Left ventricle myocardium inferior (tissue), 1 donor: ENCODE data around the gene FYB1. TPM values are rescaled to one million over a fixed set of nuclear protein-coding genes. Genes with fewer than 3 reads are reported as not detected.

Source experiments
- DNase-seq: peaks from one replicate; pipeline ENCODE4 v3.0.0-alpha.2; 2020
- H3K27ac ChIP-seq: fragments of 200-600 bp; replicated peaks from 2 replicates; pipeline ENCODE4 v1.8.0; 2021
- H3K27me3 ChIP-seq: fragments of 200-600 bp; 2 replicates; pipeline ENCODE4 v1.8.0; 2021; ENCODE audit warnings: low read depth
- H3K36me3 ChIP-seq: fragments of 200-600 bp; 2 replicates; pipeline ENCODE4 v1.8.0; 2021
- H3K4me1 ChIP-seq: fragments of 200-600 bp; 2 replicates; pipeline ENCODE4 v1.8.0; 2021
- H3K4me3 ChIP-seq: fragments of 200-600 bp; 2 replicates; pipeline ENCODE4 v1.8.0; 2021; ENCODE audit warnings: mild to moderate bottlenecking, moderate library complexity
- H3K9me3 ChIP-seq: fragments of 200-600 bp; replicated peaks from 2 replicates; pipeline ENCODE4 v1.8.0; 2021
- intact Hi-C: fragments of 100-400 bp; cut with micrococcal nuclease; formaldehyde crosslinking; loops from one replicate; pipeline ENCODE4 v1.11.0; 2022
- total RNA-seq: library from RNA; stranded (reverse); fragmentation: NEBNext Ultra II Directional; extraction: Animal tissue kit (Norgen Biotek cat#: 25700); gene quantifications from one replicate; pipeline ENCODE4 v1.2.1, GENCODE V29; 2021
- TF ChIP-seq, protein P1 (sequence below): fragments of 200-600 bp; IDR thresholded peaks from 2 replicates; pipeline ENCODE4 v1.8.0; 2021; ENCODE audit warnings: antibody characterized with exemption, mild to moderate bottlenecking, borderline replicate concordance
- donor health status: DM: no; HTN: yes; CAD: no; lungs with severe emphysema.

The FYB1 gene
- total RNA-seq, 1 donor from 2014 or later: 4.9 TPM

GRCh38 chr5:39158127-39158593, 61.2 kb downstream of the FYB1 start:
- Histone ChIP-seq H3K36me3 (no peaks in the 10 kb centered on the region), H3K27me3 (no peaks in the 10 kb centered on the region), H3K9me3 (no peaks in the 10 kb centered on the region), H3K4me3 (no peak overlapping the region), H3K27ac (no peak overlapping the region), H3K4me1 (peaks cover 8% of the 10 kb centered on the region)
- TF ChIP-seq, protein P1, sequence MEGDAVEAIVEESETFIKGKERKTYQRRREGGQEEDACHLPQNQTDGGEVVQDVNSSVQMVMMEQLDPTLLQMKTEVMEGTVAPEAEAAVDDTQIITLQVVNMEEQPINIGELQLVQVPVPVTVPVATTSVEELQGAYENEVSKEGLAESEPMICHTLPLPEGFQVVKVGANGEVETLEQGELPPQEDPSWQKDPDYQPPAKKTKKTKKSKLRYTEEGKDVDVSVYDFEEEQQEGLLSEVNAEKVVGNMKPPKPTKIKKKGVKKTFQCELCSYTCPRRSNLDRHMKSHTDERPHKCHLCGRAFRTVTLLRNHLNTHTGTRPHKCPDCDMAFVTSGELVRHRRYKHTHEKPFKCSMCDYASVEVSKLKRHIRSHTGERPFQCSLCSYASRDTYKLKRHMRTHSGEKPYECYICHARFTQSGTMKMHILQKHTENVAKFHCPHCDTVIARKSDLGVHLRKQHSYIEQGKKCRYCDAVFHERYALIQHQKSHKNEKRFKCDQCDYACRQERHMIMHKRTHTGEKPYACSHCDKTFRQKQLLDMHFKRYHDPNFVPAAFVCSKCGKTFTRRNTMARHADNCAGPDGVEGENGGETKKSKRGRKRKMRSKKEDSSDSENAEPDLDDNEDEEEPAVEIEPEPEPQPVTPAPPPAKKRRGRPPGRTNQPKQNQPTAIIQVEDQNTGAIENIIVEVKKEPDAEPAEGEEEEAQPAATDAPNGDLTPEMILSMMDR: no peak
- intact Hi-C loops: no loop called here
- peak; percentile 23 for DNase-seq

- TF ChIP-seq, protein P1: no peak
- DNase-seq: no peak
- intact Hi-C loops: no loop called here
- peaks cover 8% of the 10 kb centered on the region for H3K4me1 ChIP-seq
- no peaks in the 10 kb centered on the region for H3K36me3 ChIP-seq
- no peaks in the 10 kb centered on the region for H3K9me3 ChIP-seq
- H3K27ac ChIP-seq: no peak overlapping the region
- H3K27me3 ChIP-seq: no peaks in the 10 kb centered on the region
- no peak overlapping the region for H3K4me3 ChIP-seq
Observed at GRCh38 chr5:39157701-39158100, 61.7 kb downstream of the FYB1 start.

- no peak for DNase-seq
- intact Hi-C loops: no loop called here
- Histone ChIP-seq H3K27ac (no peak overlapping the region), H3K36me3 (no peaks in the 10 kb centered on the region), H3K9me3 (no peaks in the 10 kb centered on the region), H3K27me3 (no peaks in the 10 kb centered on the region), H3K4me3 (no peak overlapping the region), H3K4me1 (peaks cover 5% of the 10 kb centered on the region)
- TF ChIP-seq, protein P1: no peak
Observed at GRCh38 chr5:39156082-39156481, 63.3 kb downstream of the FYB1 start.

DNA sequence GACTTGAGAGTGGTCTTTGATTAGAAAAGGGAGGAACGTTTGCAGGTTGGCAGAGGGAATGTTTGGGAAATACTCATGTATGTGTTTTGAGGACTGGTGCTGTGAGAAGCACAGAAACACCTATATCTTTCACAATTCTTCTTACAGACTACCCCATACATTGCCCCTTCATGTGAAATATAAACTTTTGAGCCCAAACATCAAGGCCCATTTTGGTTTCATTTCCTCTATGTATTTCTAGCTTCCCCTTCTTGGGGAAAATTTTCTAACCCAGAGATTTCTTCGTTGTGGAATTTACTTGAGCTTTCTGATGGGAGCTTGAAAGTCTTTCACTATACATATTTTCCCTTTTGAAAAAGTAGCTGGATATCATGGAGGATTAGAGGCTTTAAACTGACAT, 67.6 kb downstream of the FYB1 start:
- Histone ChIP-seq H3K27me3 (no peaks in the 10 kb centered on the region), H3K9me3 (no peaks in the 10 kb centered on the region), H3K4me1 (peaks cover 8% of the 10 kb centered on the region), H3K36me3 (no peaks in the 10 kb centered on the region), H3K4me3 (no peak overlapping the region), H3K27ac (no peak overlapping the region)
- TF ChIP-seq, protein P1: no peak
- DNase-seq: no peak
- intact Hi-C loops: no loop called here

- peaks cover 8% of the 10 kb centered on the region for H3K4me1 ChIP-seq
Observed at GRCh38 chr5:39149966-39150365, 69.4 kb downstream of the FYB1 start.

More at GRCh38 chr5:39149966-39150365, 69.4 kb downstream of the FYB1 start:
- Histone ChIP-seq H3K4me3 (no peak overlapping the region), H3K27me3 (no peaks in the 10 kb centered on the region), H3K36me3 (no peaks in the 10 kb centered on the region), H3K9me3 (no peaks in the 10 kb centered on the region), H3K27ac (no peak overlapping the region)
- intact Hi-C loops: no loop called here
- DNase-seq: no peak
- TF ChIP-seq, protein P1: no peak
